WERI-Rb-1 (cell line): ENCODE measurements around the gene MYO1H.

ENCODE experiments used
- DNase-seq: peaks from one replicate; pipeline ENCODE4 v3.0.0-alpha.2; 2020
- H3K27ac ChIP-seq: fragments of 250-450 bp; sonication (Bioruptor Pico); 2 replicates; pipeline ENCODE4 v1.5.1; 2020; ENCODE audit warnings: mild to moderate bottlenecking, moderate library complexity
- H3K27me3 ChIP-seq: fragments of 250-450 bp; sonication (Bioruptor Pico); 2 replicates; pipeline ENCODE4 v1.5.1; 2021; ENCODE audit warnings: mild to moderate bottlenecking, low read depth, moderate library complexity; ENCODE audit not compliant: insufficient read depth, severe bottlenecking
- H3K36me3 ChIP-seq: fragments of 250-450 bp; sonication (Bioruptor Pico); 2 replicates; pipeline ENCODE4 v1.5.1; 2020; ENCODE audit warnings: mild to moderate bottlenecking, moderate library complexity
- H3K4me3 ChIP-seq: 2 replicates; pipeline ENCODE4 v1.5.1; 2011; ENCODE audit warnings: low read depth, mild to moderate bottlenecking, control low read depth, low read length
- H3K9me3 ChIP-seq: fragments of 250-450 bp; sonication (Bioruptor Pico); 2 replicates; pipeline ENCODE4 v1.5.1; 2021; ENCODE audit warnings: mild to moderate bottlenecking, moderate library complexity; ENCODE audit not compliant: severe bottlenecking
- TF ChIP-seq, protein P1 (sequence below): IDR thresholded peaks from 2 replicates; pipeline ENCODE4 v1.5.1; 2011; ENCODE audit warnings: low read depth, mild to moderate bottlenecking, control low read depth, inconsistent platforms, low read length

MYO1H gene

DNA sequence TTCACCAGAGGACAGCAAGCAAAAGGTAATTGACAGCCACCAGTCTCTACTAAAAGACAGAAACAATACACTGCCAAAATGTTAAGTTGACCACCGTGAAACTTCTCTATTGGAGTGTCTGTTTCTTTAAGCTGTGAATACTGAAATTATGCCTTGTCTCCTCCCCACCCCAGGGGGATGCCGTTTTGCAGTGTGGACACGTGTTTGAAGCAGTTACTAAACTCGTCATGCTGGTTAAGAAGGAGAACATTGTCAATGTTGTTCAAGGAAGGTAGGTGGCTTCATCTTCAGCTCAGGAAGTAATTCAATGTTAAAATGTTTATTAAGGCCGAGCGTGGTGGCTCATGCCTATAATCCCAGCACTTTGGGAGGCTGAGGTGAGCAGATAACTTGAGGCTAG is 96.6 kb downstream of the MYO1H start:
- DNase-seq: no peak
- TF ChIP-seq, protein P1, sequence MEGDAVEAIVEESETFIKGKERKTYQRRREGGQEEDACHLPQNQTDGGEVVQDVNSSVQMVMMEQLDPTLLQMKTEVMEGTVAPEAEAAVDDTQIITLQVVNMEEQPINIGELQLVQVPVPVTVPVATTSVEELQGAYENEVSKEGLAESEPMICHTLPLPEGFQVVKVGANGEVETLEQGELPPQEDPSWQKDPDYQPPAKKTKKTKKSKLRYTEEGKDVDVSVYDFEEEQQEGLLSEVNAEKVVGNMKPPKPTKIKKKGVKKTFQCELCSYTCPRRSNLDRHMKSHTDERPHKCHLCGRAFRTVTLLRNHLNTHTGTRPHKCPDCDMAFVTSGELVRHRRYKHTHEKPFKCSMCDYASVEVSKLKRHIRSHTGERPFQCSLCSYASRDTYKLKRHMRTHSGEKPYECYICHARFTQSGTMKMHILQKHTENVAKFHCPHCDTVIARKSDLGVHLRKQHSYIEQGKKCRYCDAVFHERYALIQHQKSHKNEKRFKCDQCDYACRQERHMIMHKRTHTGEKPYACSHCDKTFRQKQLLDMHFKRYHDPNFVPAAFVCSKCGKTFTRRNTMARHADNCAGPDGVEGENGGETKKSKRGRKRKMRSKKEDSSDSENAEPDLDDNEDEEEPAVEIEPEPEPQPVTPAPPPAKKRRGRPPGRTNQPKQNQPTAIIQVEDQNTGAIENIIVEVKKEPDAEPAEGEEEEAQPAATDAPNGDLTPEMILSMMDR: no peak
- no peaks in the 10 kb centered on the region for H3K9me3 ChIP-seq
- H3K27me3 ChIP-seq: no peaks in the 10 kb centered on the region
- peaks cover 35% of the 10 kb centered on the region for H3K36me3 ChIP-seq
- no peak overlapping the region for H3K4me3 ChIP-seq
- H3K27ac ChIP-seq: no peak overlapping the region

DNA sequence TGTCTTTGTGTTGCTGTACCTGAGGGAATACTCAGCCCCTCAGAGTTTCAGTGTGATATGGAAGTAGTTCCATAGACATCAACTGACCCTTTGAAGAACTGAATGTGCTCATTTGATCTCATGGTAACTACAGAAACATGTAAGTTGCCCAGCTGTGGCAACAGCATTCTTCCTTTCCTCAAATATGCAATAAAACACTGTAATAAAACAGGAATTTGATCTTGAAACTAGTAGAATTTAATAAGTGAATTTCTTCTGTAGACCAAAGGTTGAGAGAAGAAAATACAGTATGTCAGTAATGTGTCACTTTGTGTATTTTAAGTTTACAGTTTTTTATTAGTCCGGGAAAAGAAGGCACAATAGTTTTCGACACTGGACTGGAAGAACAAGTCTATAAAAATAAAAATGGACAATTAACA is 97.5 kb downstream of the MYO1H start:
- DNase-seq: no peak
- no peak overlapping the region for H3K27ac ChIP-seq
- H3K36me3 ChIP-seq: peaks cover 38% of the 10 kb centered on the region

DNA sequence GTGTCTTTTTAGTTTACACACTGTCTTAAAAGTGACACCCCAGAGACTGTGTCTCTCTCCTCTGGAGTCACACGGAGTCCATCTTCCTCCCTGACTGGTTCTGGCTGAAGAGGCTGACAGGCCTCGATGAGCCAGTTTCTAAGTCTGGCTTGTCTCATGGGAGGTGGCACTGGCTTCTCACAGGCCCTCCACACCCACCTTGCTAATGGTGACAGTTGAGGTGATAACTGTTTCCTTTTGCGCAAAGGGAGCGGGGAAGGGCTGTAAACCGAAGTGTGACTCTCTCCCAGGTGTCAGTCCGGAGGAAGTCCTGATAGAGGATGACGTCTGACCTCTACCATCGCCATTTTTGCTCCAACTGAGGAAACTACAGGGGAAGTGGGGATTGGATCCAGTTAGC is 99.2 kb downstream of the MYO1H start:
- Histone ChIP-seq H3K27me3 (no peaks in the 10 kb centered on the region), H3K4me3 (no peak overlapping the region), H3K27ac (no peak overlapping the region), H3K36me3 (peaks cover 52% of the 10 kb centered on the region), H3K9me3 (no peaks in the 10 kb centered on the region)
- TF ChIP-seq, protein P1: no peak
- DNase-seq: no peak

More for the DNA sequence above, 97.5 kb downstream of the MYO1H start:
- Histone ChIP-seq H3K27me3 (no peaks in the 10 kb centered on the region), H3K9me3 (no peaks in the 10 kb centered on the region), H3K4me3 (no peak overlapping the region)
- TF ChIP-seq, protein P1: no peak

DNA sequence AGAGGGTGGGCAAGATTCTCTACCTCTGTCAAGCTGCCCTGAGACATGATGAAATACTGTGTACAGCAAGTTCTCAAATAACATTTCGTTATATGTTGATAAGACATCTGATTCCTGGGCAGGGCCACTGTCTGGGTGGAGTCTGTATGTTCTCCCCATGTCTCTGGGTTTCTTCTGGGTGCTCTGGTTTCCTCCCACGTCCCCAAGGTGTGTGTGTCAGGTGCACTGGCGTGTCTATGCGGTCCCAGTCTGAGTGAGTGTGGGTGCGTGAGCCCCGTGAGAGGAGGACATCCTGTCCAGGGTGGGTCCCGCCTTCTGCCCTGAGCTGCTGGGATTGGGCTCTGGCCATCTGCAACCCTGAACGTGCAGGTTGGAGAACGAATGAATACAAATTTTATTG is 99.8 kb downstream of the MYO1H start:
- Histone ChIP-seq H3K36me3 (peaks cover 58% of the 10 kb centered on the region), H3K27me3 (no peaks in the 10 kb centered on the region), H3K9me3 (no peaks in the 10 kb centered on the region), H3K4me3 (no peak overlapping the region), H3K27ac (no peak overlapping the region)
- no peak for DNase-seq
- TF ChIP-seq, protein P1: no peak

DNA sequence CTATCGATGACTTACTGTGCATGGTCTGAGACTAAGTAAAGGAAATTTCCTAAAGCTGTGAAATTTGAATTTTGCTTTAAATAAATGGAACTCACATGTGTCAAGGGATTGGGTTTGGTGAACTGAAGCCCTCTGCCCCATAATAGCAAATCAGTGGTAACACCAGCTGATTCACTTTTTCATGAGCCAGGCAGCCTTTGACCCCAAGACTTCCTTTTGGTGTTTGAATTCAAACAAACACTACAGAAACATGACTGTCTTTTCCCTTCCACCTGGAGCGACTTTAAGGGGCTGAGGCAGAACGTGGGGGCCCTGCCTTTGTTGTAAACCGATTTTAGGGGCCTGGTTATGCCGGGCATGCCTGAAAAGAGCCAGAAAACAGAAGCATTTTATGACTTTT is 100.6 kb downstream of the MYO1H start:
- no peak for DNase-seq
- Histone ChIP-seq H3K4me3 (no peak overlapping the region), H3K27me3 (no peaks in the 10 kb centered on the region), H3K27ac (no peak overlapping the region), H3K36me3 (peaks cover 63% of the 10 kb centered on the region), H3K9me3 (no peaks in the 10 kb centered on the region)
- TF ChIP-seq, protein P1: no peak

DNA sequence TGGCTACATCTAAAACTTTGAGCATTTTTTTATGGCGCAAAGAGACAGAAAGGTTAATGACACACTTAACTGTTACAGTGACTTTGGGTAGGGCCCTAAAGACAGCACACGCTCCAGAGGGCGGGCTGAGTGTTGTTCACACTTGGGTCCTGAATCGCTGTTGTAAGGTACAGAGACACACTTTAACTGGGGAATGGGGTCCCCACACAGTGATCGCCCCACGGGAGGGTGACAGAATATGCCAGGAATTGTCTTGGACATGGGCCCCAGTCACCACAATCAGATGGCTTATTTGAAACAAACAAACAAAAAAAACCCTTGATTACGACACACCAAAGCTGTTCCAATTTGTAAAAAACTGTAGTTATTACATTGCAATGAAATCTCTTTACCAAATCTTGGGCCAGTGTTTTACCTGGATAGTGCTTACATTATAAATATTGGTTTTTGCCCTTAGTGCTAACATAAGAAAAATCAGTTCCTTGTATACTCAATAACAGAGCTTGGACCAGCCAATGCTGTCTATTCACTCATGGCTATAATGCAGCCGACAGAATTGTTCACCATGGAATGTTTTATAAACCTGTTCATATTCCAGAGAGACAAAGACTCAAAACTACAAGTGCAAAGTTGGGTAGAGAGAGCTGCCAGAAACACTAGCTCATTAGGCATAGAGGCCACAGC is 101.1 kb downstream of the MYO1H start:
- Histone ChIP-seq H3K4me3 (no peak overlapping the region), H3K9me3 (no peaks in the 10 kb centered on the region), H3K27me3 (no peaks in the 10 kb centered on the region), H3K36me3 (peaks cover 68% of the 10 kb centered on the region), H3K27ac (no peak overlapping the region)
- no peak for DNase-seq
- TF ChIP-seq, protein P1: no peak
